Measurements from ENCODE around the gene WDR7.

WDR7 gene

GRCh38 chr18:57052759-57053158 lies 401.6 kb downstream of the WDR7 start:
- no peak for DNase-seq

DNA sequence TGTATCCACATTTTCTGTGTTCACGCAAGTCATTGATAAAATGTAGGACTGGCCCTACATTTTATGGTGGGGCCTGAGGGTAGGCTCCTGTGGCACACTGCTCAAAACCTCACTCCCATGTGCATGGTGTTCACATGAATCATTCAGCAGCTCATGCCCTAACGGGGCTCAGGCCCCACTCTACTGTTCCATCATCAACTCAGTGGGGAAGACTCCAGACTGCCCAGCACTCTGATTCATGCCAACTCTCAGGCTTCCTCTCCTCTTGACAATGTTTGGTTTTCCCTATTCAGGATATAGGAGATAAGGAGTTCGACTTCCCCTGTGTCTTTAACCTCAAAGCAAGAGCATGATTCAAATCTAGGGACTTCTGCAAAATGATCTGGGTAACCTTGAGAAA lies 403.7 kb downstream of the WDR7 start:
- no peak for DNase-seq

DNA sequence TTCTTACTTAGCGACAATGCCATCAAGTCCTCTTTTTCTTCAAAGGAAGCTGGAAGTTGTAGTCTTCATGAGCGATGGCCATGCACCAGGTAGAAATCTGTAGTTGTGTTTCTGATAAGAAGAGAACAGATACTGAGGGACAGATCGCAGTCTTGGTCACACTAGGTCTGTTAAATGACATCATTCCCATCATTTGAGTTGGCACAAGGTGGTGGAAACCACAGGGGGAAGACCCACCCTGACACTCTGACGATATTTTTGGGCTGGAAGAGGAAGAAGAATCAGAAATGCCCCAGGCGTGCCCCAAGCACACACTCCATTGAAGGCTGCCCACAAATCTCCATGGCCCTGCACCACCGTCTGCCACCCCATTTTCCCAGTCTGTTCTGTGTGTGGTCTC lies 406.7 kb downstream of the WDR7 start:
- DNase-seq: no peak

DNA sequence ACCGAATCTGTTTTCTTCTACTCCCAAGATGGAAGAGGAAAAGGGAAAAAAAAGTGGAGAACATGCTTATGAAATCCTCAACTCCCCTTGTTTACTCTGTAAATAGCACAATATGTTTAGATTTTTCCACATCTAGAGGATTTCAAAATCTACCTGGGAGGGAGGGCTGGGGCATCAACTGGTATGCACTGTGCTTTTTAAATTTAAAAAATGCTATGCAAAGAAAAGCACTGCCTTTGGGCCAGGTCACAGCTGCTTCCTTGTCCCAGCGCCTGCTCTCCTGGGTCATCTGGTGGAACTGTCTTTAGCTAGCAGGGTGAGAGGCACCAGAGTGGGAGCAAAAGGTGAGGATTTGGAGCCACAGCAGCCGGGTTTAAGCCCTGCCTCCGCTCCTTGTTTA lies 407.6 kb downstream of the WDR7 start:
- no peak for DNase-seq

- no peak for DNase-seq
Measured at GRCh38 chr18:57059366-57059765, 408.2 kb downstream of the WDR7 start.

DNA sequence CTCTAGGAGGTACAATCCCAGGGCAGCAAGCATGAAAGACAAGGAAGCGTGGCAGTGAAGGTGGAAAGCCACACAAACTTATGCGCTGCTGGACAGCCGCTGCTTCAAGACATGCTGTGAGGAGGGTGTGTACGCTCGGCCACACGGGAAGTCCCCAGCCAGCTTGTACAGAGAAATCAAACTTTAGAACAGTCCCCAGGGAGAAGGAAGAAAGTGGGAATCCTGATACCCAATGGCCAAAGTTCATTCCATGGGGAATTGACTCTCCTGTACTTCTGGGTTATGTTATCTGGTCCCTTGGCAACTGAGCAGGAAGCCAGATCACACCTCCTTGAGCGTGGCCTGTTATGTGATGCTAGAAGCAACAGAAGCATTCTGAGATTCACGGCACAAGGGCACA lies 409.7 kb downstream of the WDR7 start:
- no peak for DNase-seq

GRCh38 chr18:57062178-57062577 lies 411.0 kb downstream of the WDR7 start:
- no peak for DNase-seq

DNA sequence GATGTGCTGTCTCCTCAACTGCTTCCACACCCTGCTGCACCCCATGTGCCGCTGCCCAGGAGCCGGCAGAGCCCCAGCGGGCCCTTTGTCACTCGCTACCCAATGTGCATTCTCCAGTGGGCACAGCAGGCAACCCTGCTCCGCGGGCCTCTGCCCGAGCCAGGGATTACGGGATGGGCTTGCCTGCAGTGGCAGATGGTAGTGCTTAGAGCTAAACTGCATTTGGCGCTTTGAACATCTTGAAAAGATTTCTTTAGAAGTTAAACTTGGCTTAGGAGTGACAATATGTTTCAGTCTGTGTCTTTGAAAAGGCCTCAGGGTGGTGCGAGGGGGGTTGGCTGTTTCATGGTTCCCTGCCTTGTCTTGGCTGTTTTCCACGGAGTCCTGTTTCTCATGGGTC lies 411.7 kb downstream of the WDR7 start:
- no peak for DNase-seq

GRCh38 chr18:57063601-57064103 lies 412.5 kb downstream of the WDR7 start:
- no peak for DNase-seq

- DNase-seq: no peak
Measured at GRCh38 chr18:57073501-57074187, 422.5 kb downstream of the WDR7 start.

DNA sequence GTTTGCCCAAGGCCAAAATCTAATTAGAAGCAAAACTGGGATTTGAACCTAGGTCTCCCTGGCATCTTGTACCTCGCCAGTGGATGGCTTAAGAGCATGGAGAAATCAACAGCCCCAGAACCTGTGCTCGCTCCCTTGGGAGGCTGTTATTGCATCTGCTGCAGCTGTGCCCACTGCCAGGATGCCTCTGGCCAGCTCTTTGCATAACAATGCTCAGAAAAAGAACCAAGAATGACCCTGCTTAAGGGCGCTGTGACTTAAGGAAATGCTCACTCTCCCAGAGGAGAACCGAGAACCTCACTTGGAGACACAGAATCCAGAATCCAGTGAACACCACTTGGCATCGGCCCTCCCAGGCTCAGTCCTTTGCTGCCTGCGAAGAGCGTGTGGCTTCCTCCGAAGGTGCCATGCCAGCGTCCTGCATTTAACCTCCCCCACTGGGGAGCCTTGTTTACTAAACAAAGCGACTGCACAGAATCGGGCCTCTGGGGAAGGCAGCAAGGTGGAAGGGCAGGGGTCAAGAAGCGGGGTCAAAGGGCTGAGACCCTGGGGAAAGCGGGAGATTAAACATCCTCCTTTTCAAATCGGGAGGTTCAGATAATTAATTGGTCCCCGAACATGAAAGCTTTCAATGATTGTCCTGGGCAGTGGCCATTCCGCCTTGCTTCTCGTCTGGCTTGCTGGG lies 424.7 kb downstream of the WDR7 start:
- DNase-seq: no peak

GRCh38 chr18:57077005-57077765 lies 426.0 kb downstream of the WDR7 start:
- DNase-seq: no peak

- peak; percentile 18 to 60 for DNase-seq
Measured at GRCh38 chr18:57077786-57078552, 426.8 kb downstream of the WDR7 start.

GRCh38 chr18:57078614-57079013 lies 427.5 kb downstream of the WDR7 start:
- DNase-seq: no peak

GRCh38 chr18:57080479-57080878 lies 429.3 kb downstream of the WDR7 start:
- no peak for DNase-seq

DNA sequence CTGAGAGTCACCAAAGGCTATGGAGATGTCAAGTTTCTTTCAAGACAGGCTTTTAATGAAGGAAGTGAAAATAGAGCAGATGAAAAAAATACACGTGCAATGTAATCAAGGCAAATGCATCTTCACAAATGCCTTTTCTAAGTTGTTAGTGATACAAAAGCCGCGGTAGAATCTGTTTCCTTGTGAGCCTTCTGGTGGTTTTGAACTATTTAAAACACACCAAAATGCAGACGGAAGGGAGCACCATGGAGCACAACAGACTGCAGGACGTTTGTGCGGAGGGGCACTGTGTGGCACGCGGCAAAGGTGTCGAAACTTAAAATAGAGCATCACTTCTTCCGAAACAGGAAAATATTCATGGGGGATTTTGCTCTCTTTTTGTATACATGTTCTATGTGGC lies 430.7 kb downstream of the WDR7 start:
- DNase-seq: no peak

DNA sequence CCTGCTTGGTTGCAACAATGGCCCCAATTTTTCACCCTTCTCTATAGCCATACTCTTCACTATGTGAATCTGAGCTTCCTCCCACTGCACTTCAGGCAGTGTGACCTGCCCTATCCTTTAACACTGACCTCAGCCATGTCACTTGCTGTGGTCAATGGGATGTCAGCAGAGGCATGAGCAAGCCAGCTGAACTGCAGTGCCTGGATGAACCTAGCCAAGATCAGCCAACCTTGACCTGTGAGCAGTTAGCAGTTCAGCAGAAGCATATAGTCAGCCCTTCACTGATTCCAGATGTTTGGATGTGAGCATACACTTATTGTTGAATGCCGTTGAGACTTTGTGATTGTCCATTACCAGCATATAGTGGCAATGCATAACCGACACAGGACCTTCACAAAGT lies 432.3 kb downstream of the WDR7 start:
- no peak for DNase-seq

GRCh38 chr18:57084331-57085271 lies 433.4 kb downstream of the WDR7 start:
- peak in 1 of 2 donors; percentile 5 for DNase-seq

GRCh38 chr18:57085371-57085770 lies 434.2 kb downstream of the WDR7 start:
- DNase-seq: no peak

- DNase-seq: no peak
Measured at GRCh38 chr18:57086163-57086562, 435.0 kb downstream of the WDR7 start.

All from CD4-positive, alpha-beta T cell treated with Interleukin-4 for 1 hour (primary cell).